HCT116 (cell line): Measurements from ENCODE around the gene GAS2.

Source experiments
- CEBPB ChIP-seq: IDR thresholded peaks from 2 replicates; pipeline ENCODE4 v1.6.1; 2012; ENCODE audit warnings: low read depth
- EZH2 ChIP-seq: fragments of 200-600 bp; sonication (generic); IDR thresholded peaks from 2 replicates; pipeline ENCODE4 v1.6.1; 2017; ENCODE audit warnings: antibody characterized with exemption, mixed run types
- POLR2A ChIP-seq: IDR thresholded peaks from 2 replicates; pipeline ENCODE4 v1.7.0; 2011; ENCODE audit warnings: borderline replicate concordance; ENCODE audit not compliant: insufficient read depth, insufficient read length; ENCODE audit errors: extremely low read depth
- RAD21 ChIP-seq: IDR thresholded peaks from 2 replicates; pipeline ENCODE4 v1.6.1; 2012; ENCODE audit warnings: low read depth, mild to moderate bottlenecking
- TCF7L2 ChIP-seq: IDR thresholded peaks from 2 replicates; pipeline ENCODE4 v1.7.0; 2011; ENCODE audit warnings: borderline replicate concordance, inconsistent platforms; ENCODE audit not compliant: insufficient read depth, insufficient read length; ENCODE audit errors: extremely low read depth
- YY1 ChIP-seq: IDR thresholded peaks from 2 replicates; pipeline ENCODE4 v1.6.1; 2011; ENCODE audit warnings: low read length, low read depth, moderate library complexity, mild to moderate bottlenecking; ENCODE audit not compliant: insufficient replicate concordance; ENCODE audit errors: extremely low read depth
- ZFX ChIP-seq: fragments of 450-650 bp; IDR thresholded peaks from 2 replicates; pipeline ENCODE4 v1.6.1; 2017
- TF ChIP-seq, protein P1 (sequence below), 3 experiments: fragments of 200-600 bp in 1 of 3; sonication (generic) in 1 of 3; IDR thresholded peaks in 2 of 3; conservative IDR thresholded peaks in 1 of 3; 2 replicates each; pipeline ENCODE4 v1.5.1; 2012 to 2017; ENCODE audit warnings: low read depth in 2 of 3, low read length in 2 of 3, antibody characterized with exemption in 1 of 3, borderline replicate concordance in 1 of 3, control low read depth in 1 of 3, mild to moderate bottlenecking in 1 of 3, mixed read lengths in 1 of 3, mixed run types in 1 of 3, moderate library complexity in 1 of 3; ENCODE audit not compliant: insufficient read depth in 1 of 3
- TF ChIP-seq, protein P2 (sequence below): IDR thresholded peaks from 2 replicates; pipeline ENCODE4 v1.6.1; 2012

DNA sequence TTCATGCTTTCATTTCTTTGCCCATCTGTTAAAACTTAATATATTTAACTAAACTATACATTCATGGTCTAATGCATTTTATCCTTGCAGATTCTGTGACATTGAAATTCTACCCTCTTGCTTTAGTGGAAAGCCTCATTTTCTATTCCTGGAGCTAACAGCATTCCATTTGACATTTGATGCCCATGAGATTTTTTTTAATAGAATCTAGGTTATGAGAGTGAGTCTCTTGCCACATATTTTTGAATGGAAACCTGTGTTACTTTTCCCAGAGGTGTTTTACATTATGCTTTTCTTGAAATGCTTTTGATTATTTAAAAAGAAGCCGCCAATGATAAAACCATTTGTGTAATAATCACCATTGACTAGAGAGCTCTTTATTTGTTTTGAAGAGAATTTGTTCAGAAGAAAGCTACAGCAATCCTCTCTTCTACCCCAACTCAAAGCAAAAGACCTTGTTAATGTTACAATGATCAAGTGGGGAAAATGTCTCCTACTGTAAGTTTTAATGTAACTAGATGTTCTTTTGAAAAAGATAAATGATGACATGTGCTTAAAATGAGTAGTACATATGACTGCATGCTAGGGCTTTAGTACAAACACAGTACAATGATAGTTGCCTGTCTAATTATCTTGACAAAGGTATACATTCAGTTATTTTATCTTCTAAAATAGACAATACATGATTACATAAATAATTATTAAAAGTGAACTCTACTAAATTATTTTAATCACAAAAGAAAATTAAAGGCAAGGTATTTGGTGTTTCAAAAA is 67.3 kb downstream of the GAS2 start:
- TF ChIP-seq, protein P1, sequence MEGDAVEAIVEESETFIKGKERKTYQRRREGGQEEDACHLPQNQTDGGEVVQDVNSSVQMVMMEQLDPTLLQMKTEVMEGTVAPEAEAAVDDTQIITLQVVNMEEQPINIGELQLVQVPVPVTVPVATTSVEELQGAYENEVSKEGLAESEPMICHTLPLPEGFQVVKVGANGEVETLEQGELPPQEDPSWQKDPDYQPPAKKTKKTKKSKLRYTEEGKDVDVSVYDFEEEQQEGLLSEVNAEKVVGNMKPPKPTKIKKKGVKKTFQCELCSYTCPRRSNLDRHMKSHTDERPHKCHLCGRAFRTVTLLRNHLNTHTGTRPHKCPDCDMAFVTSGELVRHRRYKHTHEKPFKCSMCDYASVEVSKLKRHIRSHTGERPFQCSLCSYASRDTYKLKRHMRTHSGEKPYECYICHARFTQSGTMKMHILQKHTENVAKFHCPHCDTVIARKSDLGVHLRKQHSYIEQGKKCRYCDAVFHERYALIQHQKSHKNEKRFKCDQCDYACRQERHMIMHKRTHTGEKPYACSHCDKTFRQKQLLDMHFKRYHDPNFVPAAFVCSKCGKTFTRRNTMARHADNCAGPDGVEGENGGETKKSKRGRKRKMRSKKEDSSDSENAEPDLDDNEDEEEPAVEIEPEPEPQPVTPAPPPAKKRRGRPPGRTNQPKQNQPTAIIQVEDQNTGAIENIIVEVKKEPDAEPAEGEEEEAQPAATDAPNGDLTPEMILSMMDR (IDR thresholded peaks at IDR 0.05 in 2 of 3, conservative IDR thresholded peaks at IDR 0.05 in 1 of 3; ENCODE audit: borderline replicate concordance in 1 of 3, insufficient read depth in 1 of 3, low read depth in 2 of 3, low read length in 2 of 3) = no peak
- TF ChIP-seq POLR2A = no peak
- TF ChIP-seq, protein P2, sequence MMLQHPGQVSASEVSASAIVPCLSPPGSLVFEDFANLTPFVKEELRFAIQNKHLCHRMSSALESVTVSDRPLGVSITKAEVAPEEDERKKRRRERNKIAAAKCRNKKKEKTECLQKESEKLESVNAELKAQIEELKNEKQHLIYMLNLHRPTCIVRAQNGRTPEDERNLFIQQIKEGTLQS = no peak
- TF ChIP-seq CEBPB = no peak
- no peak for TF ChIP-seq EZH2
- no peak for TF ChIP-seq ZFX
- no peak for TF ChIP-seq RAD21
- no peak for TF ChIP-seq TCF7L2
- TF ChIP-seq YY1 = no peak
